ENCODE results near the gene MAEA. TPM values are rescaled to one million over a fixed set of nuclear protein-coding genes. Genes with fewer than 3 reads are reported as not detected.

MAEA gene
- total and polyA plus RNA-seq, 10 of the 15 experiments (the other 5 are each of a cell fraction or from before 2014, with no cell fraction given), result 3.6 to 67.1 (median 54.6) TPM

GRCh38 chr4:1345903-1346780 lies 56.5 kb downstream of the MAEA start:
- peak overlapping the region; percentile 69 for H3K27ac ChIP-seq (ENCODE audit: control insufficient read depth, insufficient read depth)
- TSS peak; percentile 73 for BruUV-seq (replicated peaks)
- H3K36me3 ChIP-seq (ENCODE audit: control insufficient read depth in 2 of 2, insufficient read depth in 2 of 2, low read length in 1 of 2), result no peaks in the 10 kb centered on the region; a peak in 2 of 4 replicates
- H4K20me1 ChIP-seq (ENCODE audit: control insufficient read depth, insufficient read depth), result no peaks in the 10 kb centered on the region
- peaks cover 16% of the 10 kb centered on the region for H3K79me2 ChIP-seq (ENCODE audit: control insufficient read depth, insufficient read depth, low read length)
- SMC1A ChIA-PET (ENCODE audit: uncharacterized antibody, unreplicated experiment), result interaction anchor here (1.2 to 2.5 kb wide), 8 partner anchors 56 to 215 kb away, joined by 3 to 15 read pairs (median 6); partner anchors contain the start of gene MAEA
- peak; percentile 58 for ATAC-seq
- peak overlapping the region; percentile 84 for H2AFZ ChIP-seq (ENCODE audit: control insufficient read depth, low read depth, low read length)
- intact Hi-C loops (cut with micrococcal nuclease; ENCODE audit: unreplicated experiment), result loop anchor here (1.0 to 5.0 kb wide), 5 partner anchors 59 to 424 kb away; partner anchors contain the start of genes CTBP1 and MAEA
- WGBS (ENCODE audit: insufficient coverage, insufficient replicate concordance, low lambda C conversion rate, missing lambda C conversion rate), result 4% methylated on average over 56 of the region's 76 CpGs
- RAD21 ChIA-PET (ENCODE audit: unreplicated experiment), result interaction anchor here (0.6 to 3.9 kb wide), 12 partner anchors 46 to 363 kb away, joined by 3 to 29 read pairs (median 6); partner anchors contain the start of genes CTBP1 and MAEA
- H3K4me3 ChIP-seq, result peak overlapping the region; percentile 81
- DNase-seq (ENCODE audit: low read depth, low spot score), result no peak
- in situ Hi-C loops (cut with MboI), result loop anchor here (5.0 kb wide), 1 partner anchor 54 kb away; no protein-coding TSS in a partner anchor
- CTCF ChIA-PET, result interaction anchor here (0.6 to 5.3 kb wide), 16 partner anchors 10 to 603 kb away, joined by 3 to 48 read pairs (median 4); partner anchors contain the start of genes CTBP1 and MAEA
- peaks cover 7% of the 10 kb centered on the region for H3K4me1 ChIP-seq (ENCODE audit: control insufficient read depth, insufficient read depth, low read length)
- POLR2A ChIA-PET, result interaction anchor here (0.7 to 4.0 kb wide), 9 partner anchors 56 to 335 kb away, joined by 3 to 42 read pairs (median 3); partner anchors contain the start of genes CTBP1 and MAEA
- no peaks in the 10 kb centered on the region for H3K9me3 ChIP-seq (replicated peaks; ENCODE audit: control insufficient read depth, insufficient read depth, low read length)
- FAIRE-seq, result peak; percentile 27
- H3K4me2 ChIP-seq (ENCODE audit: control insufficient read depth, insufficient read depth), result peak overlapping the region; percentile 66
- no peaks in the 10 kb centered on the region for H3K27me3 ChIP-seq (replicated peaks in 1 of 2; ENCODE audit: control insufficient read depth in 2 of 2, insufficient read depth in 2 of 2, low read length in 1 of 2)
- peak overlapping the region; percentile 83 for H3K9ac ChIP-seq (ENCODE audit: control insufficient read depth, insufficient read depth, low read length)
- TF ChIP-seq ZNF217 (IDR thresholded peaks at IDR 0.05) (peak; percentile 84), LARP7 (IDR thresholded peaks at IDR 0.05) (peak; percentile 94), SMARCA5 (IDR thresholded peaks at IDR 0.05) (0 out of 2 replicates have a peak, but pooled peaks have one; percentile 54), ZBTB33 (IDR thresholded peaks at IDR 0.05) (no peak), ZSCAN29 (IDR thresholded peaks at IDR 0.05) (peak; percentile 40; the same call in 1 of the 2 replicates), USF1 (IDR thresholded peaks at IDR 0.05; ENCODE audit: borderline replicate concordance, extremely low read length, insufficient read depth, low read depth, low read length) (no peak), MEF2A (IDR thresholded peaks at IDR 0.05; ENCODE audit: insufficient read depth, low read depth, low read length) (no peak), BACH1 (IDR thresholded peaks at IDR 0.05; ENCODE audit: borderline replicate concordance) (peak; percentile 80), RUNX3 (IDR thresholded peaks at IDR 0.05; ENCODE audit: low read length) (no peak), RAD21 (IDR thresholded peaks at IDR 0.05; ENCODE audit: insufficient read depth, low read depth, low read length) (0 out of 2 replicates have a peak, but pooled peaks have one; percentile 47), TBL1XR1 (IDR thresholded peaks at IDR 0.05; ENCODE audit: low read depth, low read length) (no peak), SMC3 (IDR thresholded peaks at IDR 0.05; ENCODE audit: borderline replicate concordance, low read length) (peak; percentile 33; the same call in 1 of the 2 replicates), KLF5 (IDR thresholded peaks at IDR 0.05; ENCODE audit: partially characterized antibody) (peak; percentile 58), STAT1 (conservative IDR thresholded peaks at IDR 0.05) (0 out of 2 replicates have a peak, but pooled peaks have one; percentile 8), CBX3 (IDR thresholded peaks at IDR 0.05; ENCODE audit: borderline replicate concordance, low read depth) (no peak)
- TF ChIP-seq, protein P1, sequence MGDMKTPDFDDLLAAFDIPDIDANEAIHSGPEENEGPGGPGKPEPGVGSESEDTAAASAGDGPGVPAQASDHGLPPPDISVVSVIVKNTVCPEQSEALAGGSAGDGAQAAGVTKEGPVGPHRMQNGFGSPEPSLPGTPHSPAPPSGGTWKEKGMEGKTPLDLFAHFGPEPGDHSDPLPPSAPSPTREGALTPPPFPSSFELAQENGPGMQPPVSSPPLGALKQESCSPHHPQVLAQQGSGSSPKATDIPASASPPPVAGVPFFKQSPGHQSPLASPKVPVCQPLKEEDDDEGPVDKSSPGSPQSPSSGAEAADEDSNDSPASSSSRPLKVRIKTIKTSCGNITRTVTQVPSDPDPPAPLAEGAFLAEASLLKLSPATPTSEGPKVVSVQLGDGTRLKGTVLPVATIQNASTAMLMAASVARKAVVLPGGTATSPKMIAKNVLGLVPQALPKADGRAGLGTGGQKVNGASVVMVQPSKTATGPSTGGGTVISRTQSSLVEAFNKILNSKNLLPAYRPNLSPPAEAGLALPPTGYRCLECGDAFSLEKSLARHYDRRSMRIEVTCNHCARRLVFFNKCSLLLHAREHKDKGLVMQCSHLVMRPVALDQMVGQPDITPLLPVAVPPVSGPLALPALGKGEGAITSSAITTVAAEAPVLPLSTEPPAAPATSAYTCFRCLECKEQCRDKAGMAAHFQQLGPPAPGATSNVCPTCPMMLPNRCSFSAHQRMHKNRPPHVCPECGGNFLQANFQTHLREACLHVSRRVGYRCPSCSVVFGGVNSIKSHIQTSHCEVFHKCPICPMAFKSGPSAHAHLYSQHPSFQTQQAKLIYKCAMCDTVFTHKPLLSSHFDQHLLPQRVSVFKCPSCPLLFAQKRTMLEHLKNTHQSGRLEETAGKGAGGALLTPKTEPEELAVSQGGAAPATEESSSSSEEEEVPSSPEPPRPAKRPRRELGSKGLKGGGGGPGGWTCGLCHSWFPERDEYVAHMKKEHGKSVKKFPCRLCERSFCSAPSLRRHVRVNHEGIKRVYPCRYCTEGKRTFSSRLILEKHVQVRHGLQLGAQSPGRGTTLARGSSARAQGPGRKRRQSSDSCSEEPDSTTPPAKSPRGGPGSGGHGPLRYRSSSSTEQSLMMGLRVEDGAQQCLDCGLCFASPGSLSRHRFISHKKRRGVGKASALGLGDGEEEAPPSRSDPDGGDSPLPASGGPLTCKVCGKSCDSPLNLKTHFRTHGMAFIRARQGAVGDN (IDR thresholded peaks at IDR 0.05), result 0 out of 2 replicates have a peak, but pooled peaks have one; percentile 21

All from GM12878 (cell line).